Testis (tissue), 3 donors: ENCODE data around the gene PTPN6. TPM values are rescaled to one million over a fixed set of nuclear protein-coding genes. Genes with fewer than 3 reads are reported as not detected.

Experiments
- DNase-seq: peaks from one replicate; pipeline ENCODE4 v3.0.0-alpha.2; 2019
- H3K27ac ChIP-seq, 2 donors: fragments of 200-600 bp; sonication (generic); one replicate each; pipeline ENCODE4 v1.5.1; 2019
- H3K27me3 ChIP-seq: fragments of 200-600 bp; sonication (generic); one replicate; pipeline ENCODE4 v1.5.1; 2019
- H3K36me3 ChIP-seq: fragments of 200-600 bp; sonication (generic); one replicate; pipeline ENCODE4 v1.5.1; 2017; ENCODE audit warnings: low read depth; ENCODE audit errors: missing control alignments
- H3K4me1 ChIP-seq: fragments of 200-600 bp; sonication (generic); one replicate; pipeline ENCODE4 v1.5.1; 2019
- H3K4me3 ChIP-seq, 2 donors: fragments of 200-600 bp; sonication (generic); one replicate each; pipeline ENCODE4 v1.5.1; 2017 to 2019
- H3K9me3 ChIP-seq: fragments of 200-600 bp; sonication (generic); one replicate; pipeline ENCODE4 v1.5.1; 2017
- CTCF ChIP-seq, 3 experiments: fragments of 450-650 bp in 2 of 3; fragments of 200-600 bp in 1 of 3; sonication (generic) in 1 of 3; IDR thresholded peaks; one replicate each; pipeline ENCODE4 v1.5.1; 2016 to 2019; ENCODE audit warnings: antibody characterized with exemption in 3 of 3, mild to moderate bottlenecking in 2 of 3, moderate library complexity in 1 of 3
- POLR2A ChIP-seq: fragments of 450-650 bp; IDR thresholded peaks from one replicate; pipeline ENCODE4 v1.6.1; 2017; ENCODE audit warnings: antibody characterized with exemption, mild to moderate bottlenecking, moderate library complexity
- WGBS, 2 donors: methylation state at CpG; one replicate each; pipeline ENCODE4 v1.1.5; 2018; 5-methylcytosine and 5-hydroxymethylcytosine counted together
- intact Hi-C: fragments of 100-400 bp; cut with DNase I; formaldehyde crosslinking; loops from one replicate; pipeline ENCODE4 v1.15.1; 2023; ENCODE audit warnings: low total_unique reads
- polyA plus RNA-seq: library from polyadenylated mRNA; stranded (reverse); fragments of 350-450 nt; fragmentation: Illumina TruSeq; extraction: RNeasy Lipid Tissue Mini Kit (QIAGEN cat#74804); gene quantifications from one replicate; pipeline ENCODE4 v1.2.3, GENCODE V29; 2014; ENCODE audit warnings: low read depth, low replicate concordance; ENCODE audit not compliant: insufficient read depth
- total RNA-seq, 2 donors: library from RNA; depleted of rRNA; stranded (reverse); fragments of >200 nt; gene quantifications; one replicate each; pipeline ENCODE4 v1.2.3, GENCODE V29; 2016

PTPN6 gene
- total and polyA plus RNA-seq, 3 donors from 2014 or later, result 3.7 to 19.1 (median 9.1) TPM

- no peak for TF ChIP-seq POLR2A
- TF ChIP-seq CTCF (IDR thresholded peaks at IDR 0.05), result no peak
- 22 to 29% methylated on average over 12 to 32 of the region's 32 CpGs for WGBS, 2 donors
- intact Hi-C loops, result loop anchor here (10.0 kb wide), 1 partner anchor 149 kb away; the partner anchor contains the start of gene C1R
- Histone ChIP-seq H3K27me3 (no peaks in the 10 kb centered on the region), H3K9me3 (no peaks in the 10 kb centered on the region), H3K27ac (peak overlapping the region; percentile 13 to 40), H3K36me3 (no peaks in the 10 kb centered on the region), H3K4me3 (peak overlapping the region in 1 of 2 donors; percentile 32), H3K4me1 (peaks cover 28% of the 10 kb centered on the region)
- peak; percentile 70 for DNase-seq
Observed at GRCh38 chr12:6946033-6946919, 4.9 kb upstream of the PTPN6 start.

GRCh38 chr12:6946920-6947374, 4.2 kb upstream of the PTPN6 start:
- H3K27me3 ChIP-seq, result no peaks in the 10 kb centered on the region
- H3K27ac ChIP-seq, result peak overlapping the region in 1 of 2 donors; percentile 40
- no peaks in the 10 kb centered on the region for H3K36me3 ChIP-seq
- no peaks in the 10 kb centered on the region for H3K9me3 ChIP-seq
- intact Hi-C loops, result loop anchor here (10.0 kb wide), 1 partner anchor 148 kb away; the partner anchor contains the start of gene C1R
- H3K4me3 ChIP-seq, result no peak overlapping the region
- H3K4me1 ChIP-seq, result peaks cover 28% of the 10 kb centered on the region
- 39 to 59% methylated on average over 8 of the region's 8 CpGs for WGBS, 2 donors
- TF ChIP-seq POLR2A (no peak), CTCF (IDR thresholded peaks at IDR 0.05) (no peak)
- no peak for DNase-seq

GRCh38 chr12:6947615-6948014, 3.5 kb upstream of the PTPN6 start:
- DNase-seq, result no peak
- WGBS, 2 donors, result 87 to 91% methylated on average over 8 of the region's 8 CpGs
- TF ChIP-seq POLR2A, result no peak
- no peak for TF ChIP-seq CTCF (IDR thresholded peaks at IDR 0.05)
- Histone ChIP-seq H3K36me3 (no peaks in the 10 kb centered on the region), H3K27ac (no peak overlapping the region), H3K4me3 (no peak overlapping the region), H3K27me3 (no peaks in the 10 kb centered on the region), H3K9me3 (no peaks in the 10 kb centered on the region), H3K4me1 (peaks cover 27% of the 10 kb centered on the region)
- intact Hi-C loops, result loop anchor here (10.0 kb wide), 1 partner anchor 147 kb away; the partner anchor contains the start of gene C1R

- Histone ChIP-seq H3K4me1 (peaks cover 27% of the 10 kb centered on the region), H3K4me3 (no peak overlapping the region), H3K27me3 (no peaks in the 10 kb centered on the region), H3K9me3 (no peaks in the 10 kb centered on the region), H3K36me3 (no peaks in the 10 kb centered on the region), H3K27ac (no peak overlapping the region)
- 74 to 80% methylated on average over 14 to 15 of the region's 15 CpGs for WGBS, 2 donors
- intact Hi-C loops, result loop anchor here (10.0 kb wide), 1 partner anchor 146 kb away; the partner anchor contains the start of gene C1R
- DNase-seq, result no peak
- TF ChIP-seq CTCF (IDR thresholded peaks at IDR 0.05) (no peak), POLR2A (no peak)
Observed at GRCh38 chr12:6948873-6949594, 2.1 kb upstream of the PTPN6 start.
